ENCODE results near the gene FBXO33.

The FBXO33 gene

GRCh38 chr14:39423793-39424192, 8.4 kb downstream of the FBXO33 start:
- no peak overlapping the region for H3K4me3 ChIP-seq (ENCODE audit: insufficient read depth, low read length, poor library complexity, severe bottlenecking)
- no peaks in the 10 kb centered on the region for H3K27me3 ChIP-seq (ENCODE audit: low read length)
- H3K9me2 ChIP-seq (replicated peaks; ENCODE audit: insufficient read depth, low read length) = no peaks in the 10 kb centered on the region
- H4K20me1 ChIP-seq (ENCODE audit: low read depth, low read length) = peaks cover 8% of the 10 kb centered on the region; the same call in 1 of the 2 replicates
- 0 out of 2 replicates have a peak, but pooled peaks cover 7% of the 10 kb centered on the region for H3F3A ChIP-seq (ENCODE audit: insufficient read depth)
- H2AFZ ChIP-seq (ENCODE audit: low read depth, low read length, severe bottlenecking) = no peak overlapping the region
- no peak for TF ChIP-seq EZH2phosphoT487 (conservative IDR thresholded peaks at IDR 0.05; ENCODE audit: low read length)
- no peak for TF ChIP-seq CTCF (IDR thresholded peaks at IDR 0.05; ENCODE audit: insufficient read depth, low read length, poor library complexity, severe bottlenecking)
- H3K27ac ChIP-seq (ENCODE audit: low read depth, low read length) = no peak overlapping the region
- peaks cover 89% of the 10 kb centered on the region for H3K79me2 ChIP-seq (ENCODE audit: insufficient read depth, low read length)
- no peaks in the 10 kb centered on the region for H3K36me3 ChIP-seq (ENCODE audit: low read length)
- H3K9ac ChIP-seq (ENCODE audit: low read length) = no peak overlapping the region
- no peaks in the 10 kb centered on the region for H3K9me3 ChIP-seq (ENCODE audit: insufficient read depth, low read length)
- H3K4me2 ChIP-seq (ENCODE audit: low read depth, low read length, poor library complexity, severe bottlenecking) = no peak overlapping the region

GRCh38 chr14:39422243-39422642, 10.0 kb downstream of the FBXO33 start:
- no peak for TF ChIP-seq CTCF (IDR thresholded peaks at IDR 0.05; ENCODE audit: insufficient read depth, low read length, poor library complexity, severe bottlenecking)
- no peak for TF ChIP-seq EZH2phosphoT487 (conservative IDR thresholded peaks at IDR 0.05; ENCODE audit: low read length)
- no peak overlapping the region for H3K9ac ChIP-seq (ENCODE audit: low read length)
- 0 out of 2 replicates have a peak, but pooled peaks cover 3% of the 10 kb centered on the region for H4K20me1 ChIP-seq (ENCODE audit: low read depth, low read length)
- no peak overlapping the region for H2AFZ ChIP-seq (ENCODE audit: low read depth, low read length, severe bottlenecking)
- H3F3A ChIP-seq (ENCODE audit: insufficient read depth) = 0 out of 2 replicates have a peak, but pooled peaks cover 7% of the 10 kb centered on the region
- no peak overlapping the region for H3K4me3 ChIP-seq (ENCODE audit: insufficient read depth, low read length, poor library complexity, severe bottlenecking)
- H3K9me2 ChIP-seq (replicated peaks; ENCODE audit: insufficient read depth, low read length) = no peaks in the 10 kb centered on the region
- peaks cover under 1% of the 10 kb centered on the region; the same call in 1 of the 2 replicates for H3K9me3 ChIP-seq (ENCODE audit: insufficient read depth, low read length)
- H3K79me2 ChIP-seq (ENCODE audit: insufficient read depth, low read length) = peaks cover 80% of the 10 kb centered on the region
- H3K27me3 ChIP-seq (ENCODE audit: low read length) = no peaks in the 10 kb centered on the region
- H3K27ac ChIP-seq (ENCODE audit: low read depth, low read length) = no peak overlapping the region
- H3K36me3 ChIP-seq (ENCODE audit: low read length) = no peaks in the 10 kb centered on the region
- no peak overlapping the region for H3K4me2 ChIP-seq (ENCODE audit: low read depth, low read length, poor library complexity, severe bottlenecking)

DNA sequence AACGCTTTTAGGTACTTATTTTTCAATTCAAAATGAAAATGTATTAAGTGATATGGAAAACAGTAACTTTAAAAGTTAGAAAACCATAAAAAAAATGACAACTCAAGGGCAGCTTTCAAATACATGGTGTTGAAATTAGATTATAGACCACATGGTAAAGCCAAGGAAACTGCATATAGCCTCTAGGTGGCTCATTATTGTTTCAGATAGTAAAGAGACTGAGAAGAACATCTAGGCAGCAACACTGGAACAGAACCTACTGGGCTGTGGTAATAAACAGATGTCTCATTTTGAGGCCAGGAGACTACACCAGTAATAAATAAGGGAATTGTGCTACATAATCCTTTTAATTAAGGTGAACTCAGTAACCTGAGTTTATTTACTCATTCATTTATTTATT, 13.0 kb downstream of the FBXO33 start:
- Histone ChIP-seq H4K20me1 (ENCODE audit: low read depth, low read length) (no peaks in the 10 kb centered on the region), H2AFZ (ENCODE audit: low read depth, low read length, severe bottlenecking) (no peak overlapping the region), H3K36me3 (ENCODE audit: low read length) (peaks cover 4% of the 10 kb centered on the region; the same call in 1 of the 2 replicates), H3K27ac (ENCODE audit: low read depth, low read length) (no peak overlapping the region), H3K4me2 (ENCODE audit: low read depth, low read length, poor library complexity, severe bottlenecking) (no peak overlapping the region), H3F3A (ENCODE audit: insufficient read depth) (no peaks in the 10 kb centered on the region), H3K27me3 (ENCODE audit: low read length) (no peaks in the 10 kb centered on the region), H3K79me2 (ENCODE audit: insufficient read depth, low read length) (peaks cover 59% of the 10 kb centered on the region), H3K4me3 (ENCODE audit: insufficient read depth, low read length, poor library complexity, severe bottlenecking) (no peak overlapping the region), H3K9ac (ENCODE audit: low read length) (no peak overlapping the region), H3K9me3 (ENCODE audit: insufficient read depth, low read length) (peaks cover 16% of the 10 kb centered on the region; the same call in 1 of the 2 replicates), H3K9me2 (replicated peaks; ENCODE audit: insufficient read depth, low read length) (no peaks in the 10 kb centered on the region)
- no peak for TF ChIP-seq EZH2phosphoT487 (conservative IDR thresholded peaks at IDR 0.05; ENCODE audit: low read length)
- no peak for TF ChIP-seq CTCF (IDR thresholded peaks at IDR 0.05; ENCODE audit: insufficient read depth, low read length, poor library complexity, severe bottlenecking)
